BJ (cell line): ENCODE data around the gene TM9SF3. TPM values are rescaled to one million over a fixed set of nuclear protein-coding genes. Genes with fewer than 3 reads are reported as not detected.
"Not testable (repeated sequence)": the region's sequence is repeated elsewhere in the genome, so short reads cannot be mapped to it uniquely, and the experiment has no call there.

Experiments
- CTCF ChIA-PET: fragments of 350-600 bp; formaldehyde crosslinking; extraction: SDS; loops from one replicate; lab custom pipeline; 2021; ENCODE audit warnings: antibody characterized with exemption, inconsistent platforms; lab: Yijun Ruan, JAX
- POLR2A ChIA-PET: fragments of 300-600 bp; sonication (Branson Sonifier 250); formaldehyde crosslinking; extraction: SDS; loops from one replicate; lab custom pipeline; 2021; ENCODE audit warnings: antibody characterized with exemption; lab: Charles Lee
- DNase-seq: peaks from one replicate; pipeline ENCODE4 v3.0.0-alpha.2; 2011; ENCODE audit warnings: low read depth
- H3K27me3 ChIP-seq: 2 replicates; pipeline ENCODE4 v1.6.0; 2011; ENCODE audit warnings: low read length; ENCODE audit not compliant: control insufficient read depth, insufficient read depth
- H3K36me3 ChIP-seq: 2 replicates; pipeline ENCODE4 v1.5.1; 2011; ENCODE audit warnings: low read length; ENCODE audit not compliant: control insufficient read depth, insufficient read depth
- H3K4me3 ChIP-seq: 2 replicates; pipeline ENCODE4 v1.5.1; 2011; ENCODE audit warnings: low read depth, mild to moderate bottlenecking, control low read depth, low read length
- polyA plus RNA-seq: library from polyadenylated mRNA; depleted of rRNA; stranded (reverse); fragments of >200 nt; gene quantifications from 2 replicates; pipeline ENCODE4 v1.2.3, GENCODE V29; 2011
- TF ChIP-seq, protein P1 (sequence below): IDR thresholded peaks from 2 replicates; pipeline ENCODE4 v1.5.1; 2011; ENCODE audit warnings: low read depth, mild to moderate bottlenecking, control low read depth, inconsistent platforms, low read length, moderate library complexity; ENCODE audit not compliant: insufficient read depth

The TM9SF3 gene
- polyA plus RNA-seq, 1 experiment, result 27.0 TPM

GRCh38 chr10:96556003-96556402, 30.8 kb downstream of the TM9SF3 start:
- no peak for DNase-seq
- H3K4me3 ChIP-seq, result no peak overlapping the region
- ChIA-PET CTCF (interaction anchor here (0.6 to 1.3 kb wide), 5 partner anchors 10 to 247 kb away, joined by 3 to 4 read pairs (median 4); no protein-coding TSS in a partner anchor), POLR2A (interaction anchor here (0.7 kb wide), 1 partner anchor 14 kb away, joined by 3 read pairs; no protein-coding TSS in a partner anchor)
- no peaks in the 10 kb centered on the region for H3K27me3 ChIP-seq
- H3K36me3 ChIP-seq, result peaks cover 2% of the 10 kb centered on the region
- TF ChIP-seq, protein P1, sequence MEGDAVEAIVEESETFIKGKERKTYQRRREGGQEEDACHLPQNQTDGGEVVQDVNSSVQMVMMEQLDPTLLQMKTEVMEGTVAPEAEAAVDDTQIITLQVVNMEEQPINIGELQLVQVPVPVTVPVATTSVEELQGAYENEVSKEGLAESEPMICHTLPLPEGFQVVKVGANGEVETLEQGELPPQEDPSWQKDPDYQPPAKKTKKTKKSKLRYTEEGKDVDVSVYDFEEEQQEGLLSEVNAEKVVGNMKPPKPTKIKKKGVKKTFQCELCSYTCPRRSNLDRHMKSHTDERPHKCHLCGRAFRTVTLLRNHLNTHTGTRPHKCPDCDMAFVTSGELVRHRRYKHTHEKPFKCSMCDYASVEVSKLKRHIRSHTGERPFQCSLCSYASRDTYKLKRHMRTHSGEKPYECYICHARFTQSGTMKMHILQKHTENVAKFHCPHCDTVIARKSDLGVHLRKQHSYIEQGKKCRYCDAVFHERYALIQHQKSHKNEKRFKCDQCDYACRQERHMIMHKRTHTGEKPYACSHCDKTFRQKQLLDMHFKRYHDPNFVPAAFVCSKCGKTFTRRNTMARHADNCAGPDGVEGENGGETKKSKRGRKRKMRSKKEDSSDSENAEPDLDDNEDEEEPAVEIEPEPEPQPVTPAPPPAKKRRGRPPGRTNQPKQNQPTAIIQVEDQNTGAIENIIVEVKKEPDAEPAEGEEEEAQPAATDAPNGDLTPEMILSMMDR, result peak; percentile 48

DNA sequence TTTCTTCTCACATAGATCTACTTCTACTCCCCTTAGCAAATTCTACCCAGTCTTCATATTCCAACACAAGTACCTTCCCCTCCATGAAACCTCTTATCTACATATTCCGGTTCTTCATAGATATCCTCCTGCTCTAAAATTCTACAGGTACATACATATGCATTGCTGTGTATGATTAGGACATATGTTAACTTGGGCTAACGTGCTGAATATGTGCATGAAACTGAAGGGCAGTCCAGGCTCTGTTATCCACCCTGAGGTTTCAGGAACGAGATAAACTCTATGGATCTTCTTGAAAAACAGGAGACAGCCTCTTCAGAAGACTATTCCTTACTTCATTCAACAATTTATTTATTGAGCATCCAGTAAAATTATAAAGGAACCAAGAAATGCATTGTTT, 31.5 kb downstream of the TM9SF3 start:
- CTCF ChIA-PET, result interaction anchor here (1.3 kb wide), 1 partner anchor 180 kb away, joined by 4 read pairs; no protein-coding TSS in a partner anchor
- H3K36me3 ChIP-seq, result peaks cover 4% of the 10 kb centered on the region
- TF ChIP-seq, protein P1, result no peak

GRCh38 chr10:96548589-96548988, 38.2 kb downstream of the TM9SF3 start:
- CTCF ChIA-PET, result interaction anchor here (1.7 kb wide), 1 partner anchor 35 kb away, joined by 6 read pairs; the partner anchor contains the start of gene TLL2
- Histone ChIP-seq H3K27me3 (no peaks in the 10 kb centered on the region), H3K36me3 (peaks cover 6% of the 10 kb centered on the region), H3K4me3 (no peak overlapping the region)
- TF ChIP-seq, protein P1, result no peak
- POLR2A ChIA-PET, result no interaction called here
- no peak for DNase-seq

More for the DNA sequence above, 31.5 kb downstream of the TM9SF3 start:
- POLR2A ChIA-PET, result no interaction called here
- Histone ChIP-seq H3K27me3 (no peaks in the 10 kb centered on the region), H3K4me3 (no peak overlapping the region)
- no peak for DNase-seq

- H3K27me3 ChIP-seq, POLR2A ChIA-PET, H3K4me3 ChIP-seq, DNase-seq, H3K36me3 ChIP-seq: not testable (repeated sequence)
- CTCF ChIA-PET, result interaction anchor here (1.6 to 1.7 kb wide), 2 partner anchors 32 to 170 kb away, joined by 3 to 5 read pairs; partner anchors contain the start of gene TLL2
These were observed 41.3 kb downstream of the TM9SF3 start for GRCh38 chr10:96545558-96545957.

DNA sequence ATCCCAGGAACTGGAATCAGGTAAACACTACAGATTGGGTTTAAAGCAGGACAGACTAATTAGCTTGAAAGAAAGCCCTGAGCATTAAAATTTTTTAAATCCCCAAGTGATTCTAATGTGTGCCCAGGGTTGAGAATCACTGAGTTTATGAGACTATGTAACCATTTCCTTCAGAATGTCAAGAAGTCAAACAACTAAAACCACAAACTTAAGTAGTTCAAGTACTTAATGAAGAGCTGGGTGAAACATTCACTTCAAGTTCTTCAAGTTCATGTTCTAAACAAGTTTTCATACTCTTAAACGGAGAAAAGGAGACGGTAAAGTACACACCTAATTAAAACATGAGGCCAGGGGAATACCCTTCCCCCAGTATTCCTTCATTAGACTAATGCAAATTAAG, 44.9 kb downstream of the TM9SF3 start:
- ChIA-PET CTCF (no interaction called here), POLR2A (interaction anchor here (0.6 kb wide), 1 partner anchor 14 kb away, joined by 3 read pairs; no protein-coding TSS in a partner anchor)
- TF ChIP-seq, protein P1, result no peak
- peak; percentile 9 for DNase-seq
- peaks cover 2% of the 10 kb centered on the region for H3K36me3 ChIP-seq
- H3K27me3 ChIP-seq, result no peaks in the 10 kb centered on the region
- no peak overlapping the region for H3K4me3 ChIP-seq

DNA sequence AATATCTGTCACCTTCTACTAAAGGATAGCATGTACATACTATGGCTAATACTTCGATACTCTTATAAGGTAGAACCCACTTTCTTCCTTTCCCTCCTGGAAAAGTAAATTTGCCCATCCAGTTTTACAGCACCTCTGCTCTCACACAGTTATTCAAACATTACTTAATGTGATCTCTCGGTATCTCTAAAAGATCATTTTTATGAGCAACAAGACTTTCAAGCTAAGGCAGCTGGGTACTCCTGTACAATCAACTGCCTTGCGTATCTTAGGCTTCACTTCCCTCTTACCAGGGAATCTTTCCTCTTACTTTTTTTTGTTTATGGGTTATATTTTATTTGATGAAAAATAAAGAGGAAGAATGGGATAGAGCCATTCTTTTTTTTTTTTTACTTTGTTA, 46.6 kb downstream of the TM9SF3 start:
- TF ChIP-seq, protein P1, result no peak
- no peaks in the 10 kb centered on the region; the same call in 1 of the 2 replicates for H3K36me3 ChIP-seq
- no peak for DNase-seq
- ChIA-PET CTCF (no interaction called here), POLR2A (no interaction called here)
- H3K4me3 ChIP-seq, result no peak overlapping the region
- H3K27me3 ChIP-seq, result no peaks in the 10 kb centered on the region
